Jurkat, Clone E6-1 (cell line): ENCODE data around the gene CLEC16A.

ENCODE experiments used
- DNase-seq: peaks from one replicate; pipeline ENCODE4 v3.0.0-alpha.2; 2011; ENCODE audit warnings: low read depth, low spot score
- H3K4me3 ChIP-seq: 2 replicates; pipeline ENCODE4 v1.5.1; 2011; ENCODE audit warnings: mild to moderate bottlenecking, low read length, control low read depth, moderate library complexity

The CLEC16A gene

DNA sequence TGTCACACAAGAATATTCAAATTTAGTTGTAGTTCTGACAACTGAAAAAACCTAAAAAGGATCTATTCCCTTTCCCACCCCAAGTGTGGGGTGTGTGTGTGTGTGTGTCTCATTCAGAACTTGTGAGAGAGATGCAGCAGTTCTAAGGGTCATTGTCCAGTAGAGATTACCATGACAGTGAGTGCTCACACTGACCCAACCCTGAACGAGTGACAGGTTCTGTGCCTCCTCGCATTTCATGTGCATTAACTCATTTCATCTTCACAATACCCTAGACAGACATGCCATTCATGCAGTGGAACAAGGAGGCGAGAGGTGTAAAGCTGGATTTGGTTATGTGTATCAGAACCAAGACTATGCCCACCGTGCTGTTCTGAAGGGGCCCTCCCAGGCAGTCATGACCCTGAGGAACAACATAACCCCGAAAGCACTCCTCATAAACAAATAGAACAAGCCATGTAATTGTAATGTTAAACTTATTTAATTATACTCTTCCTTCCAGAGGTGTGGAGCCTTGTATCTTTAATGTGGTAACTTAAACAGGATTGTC, 102.1 kb downstream of the CLEC16A start:
- H3K4me3 ChIP-seq: no peak overlapping the region
- DNase-seq: no peak

DNA sequence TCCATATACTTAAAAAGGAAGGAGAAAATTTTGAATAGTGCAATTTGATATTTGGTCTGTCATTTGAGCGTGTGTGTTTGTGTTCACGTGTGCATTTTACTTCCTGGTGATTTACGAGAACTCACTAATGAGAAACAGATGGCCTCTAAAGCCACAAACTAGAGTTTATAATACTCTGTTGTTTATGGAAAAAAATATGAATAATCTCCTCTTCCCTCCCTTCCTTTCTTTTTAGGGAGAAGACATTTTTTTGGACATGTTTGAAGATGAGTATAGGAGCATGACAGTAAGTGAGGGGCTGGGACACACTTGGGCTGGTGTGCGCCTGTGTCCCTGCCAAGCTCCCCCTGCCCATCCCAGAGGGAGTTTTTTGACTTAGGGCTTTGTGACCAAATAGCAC, 102.7 kb downstream of the CLEC16A start:
- no peak overlapping the region for H3K4me3 ChIP-seq
- DNase-seq: no peak

GRCh38 chr16:11047939-11048800, 103.8 kb downstream of the CLEC16A start:
- no peak overlapping the region for H3K4me3 ChIP-seq
- DNase-seq: no peak

GRCh38 chr16:11049396-11050059, 105.2 kb downstream of the CLEC16A start:
- H3K4me3 ChIP-seq: no peak overlapping the region
- DNase-seq: no peak

DNA sequence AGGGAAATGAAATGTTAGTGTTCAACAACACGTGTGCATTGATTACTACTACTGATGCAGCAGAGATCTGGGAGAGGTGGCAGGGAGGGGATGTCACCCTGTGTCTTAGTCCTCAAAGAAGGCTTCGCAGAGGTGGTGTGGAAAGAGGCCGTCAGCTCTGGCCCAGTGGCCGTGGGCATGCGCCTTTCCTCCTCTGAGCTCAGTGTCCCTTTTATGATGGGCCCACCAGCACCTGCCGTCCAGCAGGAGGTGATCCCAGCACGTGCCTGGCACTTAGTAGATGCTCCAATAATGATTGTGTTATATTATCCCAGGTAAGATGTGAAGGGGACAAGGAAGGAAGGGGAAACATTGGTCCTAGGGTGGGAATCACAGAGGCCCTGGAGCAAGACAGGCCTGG, 106.2 kb downstream of the CLEC16A start:
- no peak for DNase-seq
- no peak overlapping the region for H3K4me3 ChIP-seq

DNA sequence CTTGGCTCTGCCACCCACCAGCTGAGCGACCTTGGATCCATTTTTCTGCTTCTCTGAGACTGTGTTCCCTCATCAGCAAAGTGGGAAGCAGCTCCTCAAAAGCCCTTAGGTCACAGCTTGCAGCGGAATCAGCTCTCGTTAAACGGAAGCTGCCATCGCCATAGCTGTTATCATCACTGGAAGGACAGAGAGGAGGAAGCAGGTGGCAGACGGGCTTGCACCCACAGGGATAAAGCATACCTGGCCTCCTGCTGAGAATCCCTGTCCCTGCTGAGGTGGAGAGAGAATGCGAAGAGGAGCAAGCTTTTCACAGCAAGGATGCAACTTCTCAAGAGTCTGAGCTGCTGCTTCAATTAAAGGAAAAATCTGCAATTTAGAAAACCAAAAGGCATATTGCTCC, 106.6 kb downstream of the CLEC16A start:
- no peak overlapping the region for H3K4me3 ChIP-seq
- DNase-seq: no peak

- DNase-seq: no peak
- no peak overlapping the region for H3K4me3 ChIP-seq
Observed at GRCh38 chr16:11051430-11051829, 107.1 kb downstream of the CLEC16A start.

GRCh38 chr16:11051879-11052808, 107.8 kb downstream of the CLEC16A start:
- H3K4me3 ChIP-seq: no peak overlapping the region
- peak; percentile 80 for DNase-seq

- H3K4me3 ChIP-seq: no peak overlapping the region
- DNase-seq: no peak
Observed at GRCh38 chr16:11053916-11054460, 109.6 kb downstream of the CLEC16A start.

DNA sequence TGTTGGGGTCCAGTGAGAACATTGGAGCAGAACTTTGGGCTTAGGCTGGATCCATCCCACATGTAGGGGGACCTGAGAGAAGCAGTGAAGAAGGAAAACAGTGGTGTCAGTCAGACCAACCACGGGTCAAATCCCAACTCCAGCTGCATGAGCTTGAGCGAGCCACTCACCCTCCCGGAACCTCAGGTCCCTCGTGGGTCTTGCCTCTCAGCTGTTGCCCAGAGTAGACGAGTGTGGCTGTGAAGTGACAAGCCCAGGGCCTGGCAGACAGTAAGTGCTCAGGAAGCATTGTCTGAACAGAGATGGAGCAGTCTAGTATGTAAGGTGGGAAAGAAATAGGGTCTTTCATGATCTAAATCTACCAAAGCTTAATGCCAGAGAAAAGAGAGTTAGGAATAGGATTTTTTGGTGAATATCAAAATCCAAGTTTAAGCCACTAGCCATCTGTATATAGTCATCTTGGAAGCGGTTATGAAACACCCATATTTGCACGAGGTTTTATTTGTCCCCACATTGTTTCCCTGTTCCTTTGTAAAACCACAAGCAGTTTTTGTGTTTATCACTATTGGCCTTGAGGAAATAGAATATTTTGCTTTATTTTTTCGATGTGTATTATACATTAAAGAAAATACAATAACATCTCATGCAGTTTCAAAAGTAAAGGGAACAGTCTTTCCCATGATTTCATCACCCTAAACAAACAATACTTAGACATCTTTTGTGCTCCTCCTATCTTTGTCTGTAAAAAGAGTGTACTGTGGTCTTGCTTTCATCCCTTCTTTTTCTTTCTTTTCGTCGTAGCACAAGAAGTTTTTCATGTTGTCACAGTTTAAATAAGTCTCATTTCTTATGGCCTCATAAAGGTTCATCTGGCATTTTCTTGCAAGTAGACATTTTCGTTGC, 112.0 kb downstream of the CLEC16A start:
- H3K4me3 ChIP-seq: no peak overlapping the region
- DNase-seq: no peak

DNA sequence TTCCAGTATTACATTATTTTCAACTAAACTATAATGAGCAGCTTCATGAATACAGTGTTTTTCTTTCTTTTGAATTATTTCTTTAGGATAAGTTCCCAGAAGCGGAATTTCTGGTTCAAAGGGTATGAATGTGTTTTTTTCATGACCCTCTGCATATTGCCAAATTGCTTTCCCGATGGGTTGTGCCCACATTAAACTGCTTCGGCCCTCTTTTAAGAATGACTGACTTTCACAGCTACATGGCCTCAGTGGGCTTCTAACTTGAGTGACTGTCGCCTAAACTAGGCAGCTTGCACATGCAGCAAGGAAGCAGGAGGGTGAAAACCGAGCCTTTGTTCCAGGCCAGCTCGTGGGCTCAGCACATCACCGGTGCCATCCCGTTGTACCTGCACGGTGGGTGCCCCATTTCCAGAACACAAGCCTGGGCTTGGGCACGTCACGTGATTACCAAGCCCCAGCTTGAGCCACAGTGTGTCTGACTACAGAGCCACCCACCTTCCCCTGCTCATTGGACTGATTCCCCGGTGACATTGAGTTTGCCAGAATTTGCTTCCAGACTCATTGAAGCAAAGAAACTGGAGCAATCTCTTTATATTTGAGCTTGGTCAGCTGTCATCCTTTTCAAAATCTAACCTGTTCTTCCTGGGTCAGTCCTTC, 112.8 kb downstream of the CLEC16A start:
- no peak for DNase-seq
- H3K4me3 ChIP-seq: no peak overlapping the region

- no peak overlapping the region for H3K4me3 ChIP-seq
- no peak for DNase-seq
Observed at GRCh38 chr16:11057711-11058345, 113.5 kb downstream of the CLEC16A start.

DNA sequence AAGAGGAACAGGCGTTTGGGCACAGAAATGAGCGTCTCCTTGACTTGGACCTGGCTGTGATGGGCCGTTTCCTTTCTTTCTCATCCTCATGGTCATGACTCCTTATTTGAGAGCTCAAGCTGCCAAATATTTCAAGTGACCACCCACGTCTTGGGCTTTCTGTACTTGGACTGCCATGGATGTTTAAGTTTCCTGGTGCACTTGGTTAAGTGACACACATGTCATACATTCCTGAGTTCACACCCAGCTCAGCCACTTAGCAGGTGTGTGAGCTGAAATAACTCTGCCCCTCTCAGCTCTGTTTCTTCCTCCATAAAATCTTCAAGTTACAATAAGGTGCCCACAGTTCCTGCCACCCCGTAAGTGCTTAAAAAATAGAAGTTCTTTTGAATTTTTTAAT, 114.5 kb downstream of the CLEC16A start:
- no peak overlapping the region for H3K4me3 ChIP-seq
- DNase-seq: no peak

DNA sequence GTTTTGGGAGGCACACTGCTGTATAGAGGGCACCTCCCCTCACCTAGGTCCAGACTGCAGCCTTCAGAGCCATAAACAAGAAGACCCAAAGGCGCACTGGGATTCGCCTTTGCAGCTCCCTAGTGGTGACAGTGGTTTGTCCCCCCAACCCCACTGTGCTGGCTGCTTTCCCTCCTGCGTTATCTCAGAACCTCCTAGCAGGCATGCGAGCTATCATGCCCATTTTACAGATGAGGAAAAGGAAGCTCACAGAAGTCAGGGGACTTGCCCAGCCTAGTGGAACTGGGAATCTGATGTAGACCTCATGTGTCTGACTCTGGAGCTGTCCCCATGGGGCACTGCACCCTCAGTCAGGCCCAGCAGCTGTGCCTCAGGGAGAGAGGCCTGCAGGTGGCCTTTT, 115.2 kb downstream of the CLEC16A start:
- DNase-seq: no peak
- H3K4me3 ChIP-seq: no peak overlapping the region

DNA sequence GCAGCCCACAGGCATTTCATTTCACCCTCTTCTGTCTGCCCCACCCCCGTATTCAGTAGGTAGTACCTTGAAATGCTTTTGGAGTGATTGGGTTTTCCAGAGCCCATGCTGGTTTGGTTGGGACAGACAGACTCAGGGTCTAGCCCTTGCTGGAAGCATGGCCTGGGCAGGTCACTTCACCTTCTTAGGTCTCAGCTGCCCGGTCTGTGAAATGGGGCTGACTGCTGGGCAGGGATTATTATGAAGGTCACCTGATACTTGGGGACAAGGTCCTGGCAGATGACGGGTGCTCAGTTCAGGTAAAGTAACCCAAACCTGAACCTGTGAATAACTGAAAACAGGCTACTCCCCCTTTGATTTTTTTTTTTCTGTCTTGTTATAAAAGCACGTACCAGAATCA, 116.0 kb downstream of the CLEC16A start:
- H3K4me3 ChIP-seq: no peak overlapping the region
- DNase-seq: no peak

DNA sequence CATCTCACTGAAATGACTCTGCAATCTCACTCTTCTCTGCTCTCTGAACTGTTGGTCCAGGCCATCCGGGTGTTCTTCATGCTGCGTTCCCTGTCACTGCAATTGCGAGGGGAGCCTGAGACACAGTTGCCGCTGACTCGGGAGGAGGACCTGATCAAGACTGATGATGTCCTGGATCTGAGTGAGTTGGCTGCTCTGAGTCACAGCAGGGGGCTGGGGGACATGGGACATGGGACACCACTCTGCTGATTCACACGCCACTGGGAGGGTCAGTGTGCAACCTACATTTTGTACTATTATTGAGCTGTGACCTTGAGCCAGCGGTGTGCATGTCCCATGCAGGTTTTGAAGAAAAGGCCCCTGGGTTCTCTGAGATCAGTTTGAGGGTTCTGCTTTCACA, 116.5 kb downstream of the CLEC16A start:
- no peak overlapping the region for H3K4me3 ChIP-seq
- no peak for DNase-seq

- H3K4me3 ChIP-seq: no peak overlapping the region
- no peak for DNase-seq
Observed at GRCh38 chr16:11061629-11062270, 117.4 kb downstream of the CLEC16A start.
